ENCODE data around the gene GAL3ST3.

- TF ChIP-seq EZH2phosphoT487 (IDR thresholded peaks at IDR 0.05; ENCODE audit: borderline replicate concordance, low read depth, low read length) (no peak), CTCF (conservative IDR thresholded peaks at IDR 0.05; ENCODE audit: low read length) (no peak)
Observed at GRCh38 chr11:66070604-66071380, 21.8 kb upstream of the GAL3ST3 start.
